ENCODE results near the gene TELO2.
"Not testable (repeated sequence)": the region's sequence is repeated elsewhere in the genome, so short reads cannot be mapped to it uniquely, and the experiment has no call there.

The TELO2 gene

GRCh38 chr16:1458336-1458976 lies 34.7 kb upstream of the TELO2 start:
- no peak for DNase-seq

GRCh38 chr16:1458977-1459341 lies 34.2 kb upstream of the TELO2 start:
- no peak for DNase-seq

- no peak for DNase-seq
These were observed 33.2 kb upstream of the TELO2 start for GRCh38 chr16:1459967-1460366.

GRCh38 chr16:1460602-1461138 lies 32.5 kb upstream of the TELO2 start:
- no peak for DNase-seq

- no peak for DNase-seq
These were observed 32.0 kb upstream of the TELO2 start for GRCh38 chr16:1461146-1461545.

GRCh38 chr16:1464196-1464893 lies 28.8 kb upstream of the TELO2 start:
- DNase-seq: no peak

GRCh38 chr16:1464894-1465566 lies 28.1 kb upstream of the TELO2 start:
- no peak for DNase-seq

- DNase-seq: no peak
These were observed 27.6 kb upstream of the TELO2 start for GRCh38 chr16:1465567-1465915.

- no peak for DNase-seq
These were observed 27.1 kb upstream of the TELO2 start for GRCh38 chr16:1466054-1466453.

GRCh38 chr16:1466968-1467521 lies 26.1 kb upstream of the TELO2 start:
- no peak for DNase-seq

- DNase-seq: no peak
These were observed 24.7 kb upstream of the TELO2 start for GRCh38 chr16:1468426-1468810.

GRCh38 chr16:1469141-1469540 lies 24.0 kb upstream of the TELO2 start:
- not testable (repeated sequence) for DNase-seq

GRCh38 chr16:1469693-1470201 lies 23.4 kb upstream of the TELO2 start:
- DNase-seq: no peak

- no peak for DNase-seq
These were observed 22.5 kb upstream of the TELO2 start for GRCh38 chr16:1470481-1471251.

GRCh38 chr16:1471569-1472194 lies 21.5 kb upstream of the TELO2 start:
- DNase-seq: no peak

- no peak for DNase-seq
These were observed 20.2 kb upstream of the TELO2 start for GRCh38 chr16:1472974-1473373.

GRCh38 chr16:1474082-1474795 lies 18.9 kb upstream of the TELO2 start:
- no peak for DNase-seq

- peak; percentile 87 for DNase-seq
These were observed 18.2 kb upstream of the TELO2 start, which contains the start of gene CLCN7 for GRCh38 chr16:1474796-1475551. Gene CLCN7 (minus strand): TSS chr16:1475028. CDS start chr16:1474974, 54 bp downstream.

GRCh38 chr16:1475552-1476114 lies 17.5 kb upstream of the TELO2 start:
- DNase-seq: no peak

- no peak for DNase-seq
These were observed 16.1 kb upstream of the TELO2 start for GRCh38 chr16:1477033-1477432.
